Panc1 (cell line): Measurements from ENCODE around the gene DCAF12L1.

ENCODE experiments used
- CTCF ChIP-seq: fragments of 450-650 bp; IDR thresholded peaks from 2 replicates; pipeline ENCODE4 v1.5.1; 2017; ENCODE audit warnings: mild to moderate bottlenecking
- POLR2AphosphoS5 ChIP-seq: IDR thresholded peaks from 2 replicates; pipeline ENCODE4 v1.6.1; 2012; ENCODE audit warnings: mild to moderate bottlenecking, low read depth, low read length, moderate library complexity
- SIN3A ChIP-seq: IDR thresholded peaks from 2 replicates; pipeline ENCODE4 v1.6.1; 2012; ENCODE audit warnings: low read depth, mild to moderate bottlenecking, low read length, moderate library complexity, borderline replicate concordance; ENCODE audit not compliant: insufficient read depth
- TCF7L2 ChIP-seq: IDR thresholded peaks from 2 replicates; pipeline ENCODE4 v1.6.1; 2011; ENCODE audit warnings: mild to moderate bottlenecking, low read depth, low read length, inconsistent platforms
- TF ChIP-seq, protein P1 (sequence below), 2 experiments: IDR thresholded peaks; 2 replicates each; pipeline ENCODE4 v1.6.1; 2011 to 2012; ENCODE audit warnings: low read depth in 2 of 2, control low read depth in 1 of 2, low read length in 1 of 2, mild to moderate bottlenecking in 1 of 2, moderate library complexity in 1 of 2; ENCODE audit not compliant: insufficient read depth in 1 of 2

DNA sequence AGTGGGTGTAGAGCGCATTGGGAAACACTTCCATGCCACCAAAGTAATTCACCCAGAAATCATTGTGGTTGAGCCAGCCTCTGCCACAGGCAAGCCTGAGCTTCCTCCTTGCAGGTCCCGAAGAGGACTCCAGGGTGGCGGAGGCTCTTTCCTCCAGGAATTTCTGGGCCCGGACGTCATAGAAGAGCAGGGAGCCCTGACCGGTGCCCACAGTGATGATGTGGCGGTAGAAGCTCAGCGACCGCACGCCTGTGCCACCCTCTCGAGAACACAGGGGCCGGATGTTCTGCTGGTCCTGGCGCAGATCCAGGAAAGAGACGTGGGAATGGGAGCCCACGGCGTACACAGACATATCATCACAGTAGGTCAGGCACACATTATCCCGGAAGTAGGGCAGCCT lies 1.3 kb downstream of the DCAF12L1 start:
- no peak for TF ChIP-seq CTCF
- TF ChIP-seq POLR2AphosphoS5, result no peak
- TF ChIP-seq TCF7L2, result no peak
- no peak for TF ChIP-seq SIN3A
- TF ChIP-seq, protein P1, sequence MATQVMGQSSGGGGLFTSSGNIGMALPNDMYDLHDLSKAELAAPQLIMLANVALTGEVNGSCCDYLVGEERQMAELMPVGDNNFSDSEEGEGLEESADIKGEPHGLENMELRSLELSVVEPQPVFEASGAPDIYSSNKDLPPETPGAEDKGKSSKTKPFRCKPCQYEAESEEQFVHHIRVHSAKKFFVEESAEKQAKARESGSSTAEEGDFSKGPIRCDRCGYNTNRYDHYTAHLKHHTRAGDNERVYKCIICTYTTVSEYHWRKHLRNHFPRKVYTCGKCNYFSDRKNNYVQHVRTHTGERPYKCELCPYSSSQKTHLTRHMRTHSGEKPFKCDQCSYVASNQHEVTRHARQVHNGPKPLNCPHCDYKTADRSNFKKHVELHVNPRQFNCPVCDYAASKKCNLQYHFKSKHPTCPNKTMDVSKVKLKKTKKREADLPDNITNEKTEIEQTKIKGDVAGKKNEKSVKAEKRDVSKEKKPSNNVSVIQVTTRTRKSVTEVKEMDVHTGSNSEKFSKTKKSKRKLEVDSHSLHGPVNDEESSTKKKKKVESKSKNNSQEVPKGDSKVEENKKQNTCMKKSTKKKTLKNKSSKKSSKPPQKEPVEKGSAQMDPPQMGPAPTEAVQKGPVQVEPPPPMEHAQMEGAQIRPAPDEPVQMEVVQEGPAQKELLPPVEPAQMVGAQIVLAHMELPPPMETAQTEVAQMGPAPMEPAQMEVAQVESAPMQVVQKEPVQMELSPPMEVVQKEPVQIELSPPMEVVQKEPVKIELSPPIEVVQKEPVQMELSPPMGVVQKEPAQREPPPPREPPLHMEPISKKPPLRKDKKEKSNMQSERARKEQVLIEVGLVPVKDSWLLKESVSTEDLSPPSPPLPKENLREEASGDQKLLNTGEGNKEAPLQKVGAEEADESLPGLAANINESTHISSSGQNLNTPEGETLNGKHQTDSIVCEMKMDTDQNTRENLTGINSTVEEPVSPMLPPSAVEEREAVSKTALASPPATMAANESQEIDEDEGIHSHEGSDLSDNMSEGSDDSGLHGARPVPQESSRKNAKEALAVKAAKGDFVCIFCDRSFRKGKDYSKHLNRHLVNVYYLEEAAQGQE (IDR thresholded peaks at IDR 0.05; ENCODE audit: insufficient read depth in 1 of 2, low read depth in 2 of 2, low read length in 1 of 2), result no peak
